SK-N-SH treated with all-trans-retinoic acid at 6 μM for 48 hours (cell line): ENCODE measurements around the gene FPGS.

Source experiments
- ATAC-seq: fragments of 200-7000 bp; cut with Tn5 transposase; 3 replicates; pipeline ENCODE4 v1.9.1; 2020; ENCODE audit warnings: mild to moderate bottlenecking, moderate library complexity
- ARNTL ChIP-seq: fragments of 450-650 bp; formaldehyde crosslinking; IDR thresholded peaks from 2 replicates; pipeline ENCODE4 v1.5.0; 2020; ENCODE audit warnings: low read depth, mild to moderate bottlenecking, moderate library complexity, borderline replicate concordance
- CSDC2 ChIP-seq: fragments of 250-450 bp; sonication (Bioruptor Pico); IDR thresholded peaks from 2 replicates; pipeline ENCODE4 v1.5.0; 2020; ENCODE audit warnings: mild to moderate bottlenecking, moderate library complexity
- ESRRG ChIP-seq: fragments of 250-450 bp; sonication (Bioruptor Pico); IDR thresholded peaks from 2 replicates; pipeline ENCODE4 v1.6.1; 2021; ENCODE audit warnings: mild to moderate bottlenecking
- GLIS3 ChIP-seq: fragments of 250-450 bp; sonication (Bioruptor Pico); IDR thresholded peaks from 2 replicates; pipeline ENCODE4 v1.5.0; 2020; ENCODE audit warnings: mild to moderate bottlenecking, moderate library complexity
- ISL1 ChIP-seq: fragments of 250-450 bp; sonication (Bioruptor Pico); IDR thresholded peaks from 2 replicates; pipeline ENCODE4 v2.1.2; 2022; ENCODE audit warnings: mild to moderate bottlenecking, moderate library complexity
- OSR1 ChIP-seq: fragments of 250-450 bp; sonication (Bioruptor Pico); IDR thresholded peaks from 2 replicates; pipeline ENCODE4 v1.8.0; 2022; ENCODE audit warnings: moderate library complexity, mild to moderate bottlenecking, inconsistent platforms
- RARB ChIP-seq: fragments of 250-450 bp; sonication (Bioruptor Pico); IDR thresholded peaks from 2 replicates; pipeline ENCODE4 v1.8.0; 2021; ENCODE audit warnings: mild to moderate bottlenecking, moderate library complexity
- SNAI2 ChIP-seq: fragments of 250-450 bp; sonication (Bioruptor Pico); IDR thresholded peaks from 2 replicates; pipeline ENCODE4 v1.5.0; 2020; ENCODE audit warnings: mild to moderate bottlenecking, moderate library complexity
- TCF4 ChIP-seq: fragments of 250-450 bp; sonication (Bioruptor Pico); IDR thresholded peaks from 2 replicates; pipeline ENCODE4 v1.8.0; 2021; ENCODE audit warnings: mild to moderate bottlenecking, moderate library complexity, borderline replicate concordance
- TOX ChIP-seq: fragments of 250-450 bp; sonication (Bioruptor Pico); IDR thresholded peaks from 2 replicates; pipeline ENCODE4 v1.8.0; 2021; ENCODE audit warnings: mild to moderate bottlenecking, moderate library complexity, borderline replicate concordance
- ZC3H10 ChIP-seq: fragments of 250-450 bp; sonication (Bioruptor Pico); IDR thresholded peaks from 2 replicates; pipeline ENCODE4 v1.5.1; 2021; ENCODE audit warnings: mild to moderate bottlenecking, moderate library complexity
- ZFP3 ChIP-seq: fragments of 250-450 bp; sonication (Bioruptor Pico); IDR thresholded peaks from 2 replicates; pipeline ENCODE4 v1.5.0; 2020; ENCODE audit warnings: mild to moderate bottlenecking, moderate library complexity
- ZFP30 ChIP-seq: fragments of 450-650 bp; formaldehyde crosslinking; IDR thresholded peaks from 2 replicates; pipeline ENCODE4 v1.5.0; 2022; ENCODE audit warnings: mild to moderate bottlenecking, moderate library complexity
- ZNF565 ChIP-seq: fragments of 450-650 bp; formaldehyde crosslinking; conservative IDR thresholded peaks from 2 replicates; pipeline ENCODE4 v1.5.0; 2020; ENCODE audit warnings: low read depth, mild to moderate bottlenecking, moderate library complexity
- ZNF70 ChIP-seq: fragments of 450-650 bp; formaldehyde crosslinking; IDR thresholded peaks from 2 replicates; pipeline ENCODE4 v1.5.0; 2020; ENCODE audit warnings: mild to moderate bottlenecking, moderate library complexity
- ZNF8 ChIP-seq: fragments of 450-650 bp; formaldehyde crosslinking; IDR thresholded peaks from 2 replicates; pipeline ENCODE4 v1.5.0; 2020; ENCODE audit warnings: mild to moderate bottlenecking, moderate library complexity
- TF ChIP-seq, protein P1 (sequence below): fragments of 250-450 bp; sonication (Bioruptor Pico); IDR thresholded peaks from 2 replicates; pipeline ENCODE4 v1.5.1; 2021; ENCODE audit warnings: mild to moderate bottlenecking, moderate library complexity
- TF ChIP-seq, protein P2 (sequence below): fragments of 250-450 bp; sonication (Bioruptor Pico); IDR thresholded peaks from 2 replicates; pipeline ENCODE4 v1.5.0; 2020; ENCODE audit warnings: mild to moderate bottlenecking, moderate library complexity
- TF ChIP-seq, protein P3 (sequence below): fragments of 250-450 bp; sonication (Bioruptor Pico); IDR thresholded peaks from 2 replicates; pipeline ENCODE4 v1.5.1; 2020; ENCODE audit warnings: low read depth, mild to moderate bottlenecking, moderate library complexity
- TF ChIP-seq, protein P4 (sequence below): fragments of 250-450 bp; sonication (Bioruptor Pico); IDR thresholded peaks from 2 replicates; pipeline ENCODE4 v1.8.0; 2021; ENCODE audit warnings: low read depth, mild to moderate bottlenecking, moderate library complexity, borderline replicate concordance
- TF ChIP-seq, protein P5 (sequence below): fragments of 250-450 bp; sonication (Bioruptor Pico); IDR thresholded peaks from 2 replicates; pipeline ENCODE4 v1.8.0; 2020; ENCODE audit warnings: mild to moderate bottlenecking, moderate library complexity, borderline replicate concordance

The FPGS gene

DNA sequence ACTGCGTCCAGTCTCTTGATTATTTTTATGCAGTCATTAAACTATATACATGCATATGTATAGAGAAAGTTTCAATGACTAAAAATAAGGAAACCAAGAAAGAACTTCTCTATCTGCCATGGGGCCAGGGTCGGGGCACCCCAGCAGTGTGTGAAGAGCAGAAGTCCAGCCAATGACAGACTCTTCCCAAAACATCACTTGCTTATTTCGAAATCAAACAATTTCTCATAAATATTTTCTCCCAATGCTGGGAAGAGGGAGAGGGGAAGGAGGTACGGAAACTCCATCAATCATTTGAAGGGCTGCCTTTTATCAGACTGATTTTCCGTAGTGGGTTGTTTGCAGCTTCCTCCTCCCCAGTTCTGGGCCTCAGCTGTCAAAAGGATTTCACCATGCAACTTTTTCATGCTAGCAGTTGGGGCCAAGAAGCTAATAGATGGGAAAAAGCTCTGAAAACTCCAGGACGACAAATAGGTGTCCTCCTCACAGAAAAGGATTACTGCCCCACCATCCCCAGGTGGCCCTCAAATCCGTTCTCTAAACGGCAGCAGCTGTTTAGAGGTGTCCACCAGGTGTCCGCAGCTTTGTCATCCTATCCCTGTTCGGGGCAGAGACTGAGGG is 617 bp upstream of the FPGS start:
- ATAC-seq: peak; percentile 14
- TF ChIP-seq ISL1 (CRISPR knock-in tag) (no peak), ZFP30 (CRISPR knock-in tag) (no peak), GLIS3 (no peak), SNAI2 (CRISPR knock-in tag) (no peak), ESRRG (no peak), ZNF565 (CRISPR knock-in tag) (no peak), RARB (CRISPR knock-in tag) (no peak), ARNTL (no peak), TOX (CRISPR knock-in tag) (no peak), ZNF70 (CRISPR knock-in tag) (no peak), CSDC2 (no peak)
- TF ChIP-seq, protein P1, sequence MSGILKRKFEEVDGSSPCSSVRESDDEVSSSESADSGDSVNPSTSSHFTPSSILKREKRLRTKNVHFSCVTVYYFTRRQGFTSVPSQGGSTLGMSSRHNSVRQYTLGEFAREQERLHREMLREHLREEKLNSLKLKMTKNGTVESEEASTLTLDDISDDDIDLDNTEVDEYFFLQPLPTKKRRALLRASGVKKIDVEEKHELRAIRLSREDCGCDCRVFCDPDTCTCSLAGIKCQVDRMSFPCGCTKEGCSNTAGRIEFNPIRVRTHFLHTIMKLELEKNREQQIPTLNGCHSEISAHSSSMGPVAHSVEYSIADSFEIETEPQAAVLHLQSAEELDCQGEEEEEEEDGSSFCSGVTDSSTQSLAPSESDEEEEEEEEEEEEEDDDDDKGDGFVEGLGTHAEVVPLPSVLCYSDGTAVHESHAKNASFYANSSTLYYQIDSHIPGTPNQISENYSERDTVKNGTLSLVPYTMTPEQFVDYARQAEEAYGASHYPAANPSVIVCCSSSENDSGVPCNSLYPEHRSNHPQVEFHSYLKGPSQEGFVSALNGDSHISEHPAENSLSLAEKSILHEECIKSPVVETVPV (CRISPR knock-in tag): no peak
- TF ChIP-seq, protein P2, sequence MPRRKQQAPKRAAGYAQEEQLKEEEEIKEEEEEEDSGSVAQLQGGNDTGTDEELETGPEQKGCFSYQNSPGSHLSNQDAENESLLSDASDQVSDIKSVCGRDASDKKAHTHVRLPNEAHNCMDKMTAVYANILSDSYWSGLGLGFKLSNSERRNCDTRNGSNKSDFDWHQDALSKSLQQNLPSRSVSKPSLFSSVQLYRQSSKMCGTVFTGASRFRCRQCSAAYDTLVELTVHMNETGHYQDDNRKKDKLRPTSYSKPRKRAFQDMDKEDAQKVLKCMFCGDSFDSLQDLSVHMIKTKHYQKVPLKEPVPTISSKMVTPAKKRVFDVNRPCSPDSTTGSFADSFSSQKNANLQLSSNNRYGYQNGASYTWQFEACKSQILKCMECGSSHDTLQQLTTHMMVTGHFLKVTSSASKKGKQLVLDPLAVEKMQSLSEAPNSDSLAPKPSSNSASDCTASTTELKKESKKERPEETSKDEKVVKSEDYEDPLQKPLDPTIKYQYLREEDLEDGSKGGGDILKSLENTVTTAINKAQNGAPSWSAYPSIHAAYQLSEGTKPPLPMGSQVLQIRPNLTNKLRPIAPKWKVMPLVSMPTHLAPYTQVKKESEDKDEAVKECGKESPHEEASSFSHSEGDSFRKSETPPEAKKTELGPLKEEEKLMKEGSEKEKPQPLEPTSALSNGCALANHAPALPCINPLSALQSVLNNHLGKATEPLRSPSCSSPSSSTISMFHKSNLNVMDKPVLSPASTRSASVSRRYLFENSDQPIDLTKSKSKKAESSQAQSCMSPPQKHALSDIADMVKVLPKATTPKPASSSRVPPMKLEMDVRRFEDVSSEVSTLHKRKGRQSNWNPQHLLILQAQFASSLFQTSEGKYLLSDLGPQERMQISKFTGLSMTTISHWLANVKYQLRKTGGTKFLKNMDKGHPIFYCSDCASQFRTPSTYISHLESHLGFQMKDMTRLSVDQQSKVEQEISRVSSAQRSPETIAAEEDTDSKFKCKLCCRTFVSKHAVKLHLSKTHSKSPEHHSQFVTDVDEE (CRISPR knock-in tag): no peak
- TF ChIP-seq, protein P3, sequence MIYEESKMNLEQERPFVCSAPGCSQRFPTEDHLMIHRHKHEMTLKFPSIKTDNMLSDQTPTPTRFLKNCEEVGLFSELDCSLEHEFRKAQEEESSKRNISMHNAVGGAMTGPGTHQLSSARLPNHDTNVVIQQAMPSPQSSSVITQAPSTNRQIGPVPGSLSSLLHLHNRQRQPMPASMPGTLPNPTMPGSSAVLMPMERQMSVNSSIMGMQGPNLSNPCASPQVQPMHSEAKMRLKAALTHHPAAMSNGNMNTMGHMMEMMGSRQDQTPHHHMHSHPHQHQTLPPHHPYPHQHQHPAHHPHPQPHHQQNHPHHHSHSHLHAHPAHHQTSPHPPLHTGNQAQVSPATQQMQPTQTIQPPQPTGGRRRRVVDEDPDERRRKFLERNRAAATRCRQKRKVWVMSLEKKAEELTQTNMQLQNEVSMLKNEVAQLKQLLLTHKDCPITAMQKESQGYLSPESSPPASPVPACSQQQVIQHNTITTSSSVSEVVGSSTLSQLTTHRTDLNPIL (CRISPR knock-in tag): no peak

DNA sequence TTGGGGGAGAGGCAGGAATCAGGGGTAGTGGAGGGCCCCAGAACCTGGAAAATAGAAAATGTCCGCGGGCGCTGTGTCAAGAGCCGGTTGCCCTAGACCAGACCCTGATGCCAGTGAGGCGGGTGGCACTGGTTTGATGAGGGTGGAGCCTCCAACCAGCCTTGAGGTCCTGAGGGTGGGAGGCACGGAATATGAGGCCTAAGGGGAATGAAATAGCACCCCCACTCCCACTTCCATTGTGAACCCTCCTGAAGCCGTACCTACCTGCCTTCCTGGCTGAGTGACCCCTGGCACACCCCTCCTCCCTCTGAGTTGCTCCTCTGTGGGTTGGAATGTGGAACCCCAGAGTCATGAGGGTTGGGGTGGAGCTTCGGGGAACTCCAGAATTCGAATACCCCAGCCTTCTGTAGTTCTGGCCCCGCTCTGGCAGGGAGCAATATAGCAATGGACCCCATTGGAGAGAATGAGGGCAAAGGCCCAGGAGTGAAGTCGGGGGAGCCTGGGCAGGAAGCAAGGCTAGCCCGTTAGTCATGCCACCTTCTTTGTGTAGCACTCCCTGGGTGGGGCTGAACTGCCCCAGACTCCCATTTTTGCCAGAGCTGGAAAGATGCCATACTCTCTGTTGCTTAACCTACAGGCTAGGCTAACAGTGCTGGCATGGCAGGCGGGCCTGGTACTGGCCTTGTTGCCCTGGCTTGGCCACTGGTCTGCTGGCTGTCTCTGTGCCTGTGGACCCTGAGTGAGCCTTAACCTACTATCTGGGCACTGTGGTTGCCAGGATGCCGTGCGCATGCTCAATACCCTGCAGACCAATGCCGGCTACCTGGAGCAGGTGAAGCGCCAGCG is 1.0 kb downstream of the FPGS start:
- TF ChIP-seq, protein P4, sequence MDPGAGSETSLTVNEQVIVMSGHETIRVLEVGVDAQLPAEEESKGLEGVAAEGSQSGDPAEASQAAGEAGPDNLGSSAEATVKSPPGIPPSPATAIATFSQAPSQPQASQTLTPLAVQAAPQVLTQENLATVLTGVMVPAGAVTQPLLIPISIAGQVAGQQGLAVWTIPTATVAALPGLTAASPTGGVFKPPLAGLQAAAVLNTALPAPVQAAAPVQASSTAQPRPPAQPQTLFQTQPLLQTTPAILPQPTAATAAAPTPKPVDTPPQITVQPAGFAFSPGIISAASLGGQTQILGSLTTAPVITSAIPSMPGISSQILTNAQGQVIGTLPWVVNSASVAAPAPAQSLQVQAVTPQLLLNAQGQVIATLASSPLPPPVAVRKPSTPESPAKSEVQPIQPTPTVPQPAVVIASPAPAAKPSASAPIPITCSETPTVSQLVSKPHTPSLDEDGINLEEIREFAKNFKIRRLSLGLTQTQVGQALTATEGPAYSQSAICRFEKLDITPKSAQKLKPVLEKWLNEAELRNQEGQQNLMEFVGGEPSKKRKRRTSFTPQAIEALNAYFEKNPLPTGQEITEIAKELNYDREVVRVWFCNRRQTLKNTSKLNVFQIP (CRISPR knock-in tag): no peak
- TF ChIP-seq ZFP30 (CRISPR knock-in tag): no peak
- TF ChIP-seq, protein P2 (CRISPR knock-in tag): no peak
- TF ChIP-seq ESRRG: no peak
- no peak for TF ChIP-seq ARNTL
- no peak for TF ChIP-seq ZFP3 (CRISPR knock-in tag)
- TF ChIP-seq RARB (CRISPR knock-in tag): no peak
- no peak for TF ChIP-seq SNAI2 (CRISPR knock-in tag)
- no peak for TF ChIP-seq ZNF8 (CRISPR knock-in tag)
- TF ChIP-seq, protein P5, sequence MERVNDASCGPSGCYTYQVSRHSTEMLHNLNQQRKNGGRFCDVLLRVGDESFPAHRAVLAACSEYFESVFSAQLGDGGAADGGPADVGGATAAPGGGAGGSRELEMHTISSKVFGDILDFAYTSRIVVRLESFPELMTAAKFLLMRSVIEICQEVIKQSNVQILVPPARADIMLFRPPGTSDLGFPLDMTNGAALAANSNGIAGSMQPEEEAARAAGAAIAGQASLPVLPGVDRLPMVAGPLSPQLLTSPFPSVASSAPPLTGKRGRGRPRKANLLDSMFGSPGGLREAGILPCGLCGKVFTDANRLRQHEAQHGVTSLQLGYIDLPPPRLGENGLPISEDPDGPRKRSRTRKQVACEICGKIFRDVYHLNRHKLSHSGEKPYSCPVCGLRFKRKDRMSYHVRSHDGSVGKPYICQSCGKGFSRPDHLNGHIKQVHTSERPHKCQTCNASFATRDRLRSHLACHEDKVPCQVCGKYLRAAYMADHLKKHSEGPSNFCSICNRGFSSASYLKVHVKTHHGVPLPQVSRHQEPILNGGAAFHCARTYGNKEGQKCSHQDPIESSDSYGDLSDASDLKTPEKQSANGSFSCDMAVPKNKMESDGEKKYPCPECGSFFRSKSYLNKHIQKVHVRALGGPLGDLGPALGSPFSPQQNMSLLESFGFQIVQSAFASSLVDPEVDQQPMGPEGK (CRISPR knock-in tag): no peak
- TF ChIP-seq, protein P1 (CRISPR knock-in tag): no peak
- no peak for TF ChIP-seq ZNF70 (CRISPR knock-in tag)
- no peak for TF ChIP-seq OSR1 (CRISPR knock-in tag)
- TF ChIP-seq ZC3H10 (CRISPR knock-in tag): no peak
- TF ChIP-seq CSDC2: no peak
- no peak for TF ChIP-seq ISL1 (CRISPR knock-in tag)
- no peak for TF ChIP-seq GLIS3
- TF ChIP-seq TCF4 (CRISPR knock-in tag): no peak
- TF ChIP-seq, protein P3 (CRISPR knock-in tag): no peak
- peak; percentile 56 for ATAC-seq
